B cell (primary cell): ENCODE measurements around the gene ERAP2. TPM values are rescaled to one million over a fixed set of nuclear protein-coding genes. Genes with fewer than 3 reads are reported as not detected.
A peak's percentile ranks its signal among the peaks of the same experiment; 100 is the strongest.
"Not testable (repeated sequence)": the region's sequence is repeated elsewhere in the genome, so short reads cannot be mapped to it uniquely, and the experiment has no call there.

Experiments used
- ATAC-seq: fragments of 200-7000 bp; cut with Tn5 transposase; one replicate; pipeline ENCODE4 v1.10.0; 2021; ENCODE audit warnings: low read depth, mild to moderate bottlenecking, moderate number of reproducible peaks, moderate library complexity
- CTCF ChIA-PET: fragments of 350-600 bp; sonication (Branson Sonifier 250); formaldehyde crosslinking; loops from one replicate; lab custom pipeline; 2021; ENCODE audit warnings: antibody characterized with exemption, inconsistent platforms; lab: Charles Lee
- POLR2A ChIA-PET: fragments of 350-600 bp; sonication (Branson Sonifier 250); formaldehyde crosslinking; loops from one replicate; lab custom pipeline; 2021; ENCODE audit warnings: antibody characterized with exemption; lab: Charles Lee
- DNase-seq: peaks from one replicate; pipeline ENCODE4 v3.0.0; 2013
- H2AFZ ChIP-seq: 2 replicates; pipeline ENCODE4 v1.6.1; 2012; ENCODE audit warnings: mild to moderate bottlenecking, low read depth, low read length; ENCODE audit not compliant: insufficient read depth, poor library complexity, severe bottlenecking
- H3K27ac ChIP-seq, 2 donors: 1 replicate in 1 of 2; 2 replicates in 1 of 2; pipeline ENCODE4 v1.5.1; 2012 to 2013; ENCODE audit warnings: low read length in 2 of 2, mild to moderate bottlenecking in 2 of 2, moderate library complexity in 1 of 2
- H3K27me3 ChIP-seq, 4 experiments: fragments of 200-600 bp in 1 of 4; sonication (generic) in 1 of 4; replicated peaks in 1 of 4; 1 replicate in 2 of 4; 2 replicates in 2 of 4; pipeline versions ENCODE4 v1.6.1 to v1.7.0; 2013 to 2016; ENCODE audit warnings: low read length in 3 of 4, mild to moderate bottlenecking in 2 of 4, mixed read lengths in 1 of 4, moderate library complexity in 1 of 4; ENCODE audit not compliant: insufficient read depth in 4 of 4, control insufficient read depth in 3 of 4; ENCODE audit errors: control extremely low read depth in 1 of 4
- H3K36me3 ChIP-seq, 2 experiments: replicated peaks in 1 of 2; 1 replicate in 1 of 2; 2 replicates in 1 of 2; pipeline versions ENCODE4 v1.6.1 to v1.7.1; 2013; ENCODE audit warnings: low read length in 1 of 2; ENCODE audit not compliant: insufficient read depth in 2 of 2, control insufficient read depth in 1 of 2; ENCODE audit errors: control extremely low read depth in 1 of 2, extremely low read depth in 1 of 2
- H3K4me1 ChIP-seq, 2 donors: fragments of 200-600 bp in 1 of 2; sonication (generic) in 1 of 2; 1 replicate in 1 of 2; 2 replicates in 1 of 2; pipeline versions ENCODE4 v1.5.1 to v1.6.1; 2013 to 2017; ENCODE audit warnings: low read length in 2 of 2; ENCODE audit not compliant: control insufficient read depth in 2 of 2, insufficient read depth in 2 of 2
- H3K4me2 ChIP-seq: replicated peaks from 2 replicates; pipeline ENCODE3; 2012; ENCODE audit warnings: mild to moderate bottlenecking, low read depth, low read length; ENCODE audit not compliant: poor library complexity, severe bottlenecking
- H3K4me3 ChIP-seq, 5 experiments: fragments of 200-600 bp in 1 of 5; sonication (generic) in 1 of 5; 1 replicate in 3 of 5; 2 replicates in 2 of 5; pipeline versions ENCODE4 v1.5.1 to v1.7.0; 2011 to 2016; ENCODE audit warnings: low read length in 4 of 5, mild to moderate bottlenecking in 4 of 5, low read depth in 2 of 5, control low read depth in 1 of 5, moderate library complexity in 1 of 5; ENCODE audit not compliant: insufficient read depth in 1 of 5; ENCODE audit errors: control extremely low read depth in 1 of 5, extremely low read depth in 1 of 5
- H3K79me2 ChIP-seq: fragments of 200-600 bp; sonication (generic); one replicate; pipeline ENCODE4 v1.6.0; 2016; ENCODE audit warnings: low read length; ENCODE audit not compliant: control insufficient read depth, insufficient read depth
- H3K9ac ChIP-seq: fragments of 200-600 bp; sonication (generic); 2 replicates; pipeline ENCODE4 v1.6.1; 2017; ENCODE audit warnings: mild to moderate bottlenecking, low read length, moderate library complexity
- H3K9me3 ChIP-seq, 3 donors: one replicate each; pipeline versions ENCODE4 v1.6.1 to v1.7.1; 2013; ENCODE audit warnings: low read length in 2 of 3; ENCODE audit not compliant: control insufficient read depth in 2 of 3, insufficient read depth in 1 of 3; ENCODE audit errors: control extremely low read depth in 1 of 3
- H4K20me1 ChIP-seq: 2 replicates; pipeline ENCODE4 v1.6.0; 2012; ENCODE audit warnings: mild to moderate bottlenecking, low read length; ENCODE audit not compliant: insufficient read depth, control insufficient read depth, poor library complexity, severe bottlenecking
- H3K27ac Mint-ChIP-seq: one replicate; pipeline ENCODE4 v1.8.0; 2021; ENCODE audit warnings: mixed read lengths
- H3K27me3 Mint-ChIP-seq: one replicate; pipeline ENCODE4 v1.8.0; 2021; ENCODE audit warnings: mixed read lengths
- H3K4me1 Mint-ChIP-seq: one replicate; pipeline ENCODE4 v1.8.0; 2021; ENCODE audit warnings: mixed read lengths
- H3K4me3 Mint-ChIP-seq: one replicate; pipeline ENCODE4 v1.8.0; 2021; ENCODE audit warnings: mixed read lengths
- H3K9me3 Mint-ChIP-seq: one replicate; pipeline ENCODE4 v1.8.0; 2022; ENCODE audit warnings: mixed read lengths; ENCODE audit not compliant: insufficient read depth
- CTCF ChIP-seq: fragments of 200-600 bp; IDR thresholded peaks from one replicate; pipeline ENCODE4 v1.8.0; 2022; ENCODE audit warnings: antibody characterized with exemption, mild to moderate bottlenecking
- EZH2 ChIP-seq: IDR thresholded peaks from 2 replicates; pipeline ENCODE4 v1.6.1; 2012; ENCODE audit warnings: borderline replicate concordance, low read depth, mild to moderate bottlenecking, moderate library complexity, low read length; ENCODE audit not compliant: insufficient read depth, poor library complexity, severe bottlenecking
- WGBS: methylation state at CpG from one replicate; pipeline ENCODE4 v1.1.5; 2013; ENCODE audit warnings: missing lambda C conversion rate; ENCODE audit not compliant: insufficient coverage; 5-methylcytosine and 5-hydroxymethylcytosine counted together
- intact Hi-C: fragments of 100-400 bp; cut with micrococcal nuclease; formaldehyde crosslinking; loops from one replicate; pipeline ENCODE4 v1.10.0; 2022
- polyA plus RNA-seq: library from polyadenylated mRNA; depleted of rRNA; stranded (reverse); fragments of >200 nt; gene quantifications from 2 replicates; pipeline ENCODE4 v1.2.3, GENCODE V29; 2012
- total RNA-seq, 2 donors: library from RNA; stranded (reverse); fragments of 120-200 nt in 1 of 2; gene quantifications; 1 replicate in 1 of 2; 2 replicates in 1 of 2; pipeline versions ENCODE4 v1.2.3 to v1.2.4, GENCODE V29; 2013 to 2022

The ERAP2 gene
- total and polyA plus RNA-seq, 2 donors (not counting 1 experiment from before 2014, with no cell fraction given), result 18.5 to 74.2 TPM

- Histone ChIP-seq H3K9ac (no peak overlapping the region), H3K27ac (no peak overlapping the region), H3K4me2 (no peak overlapping the region), H3K27me3 (no peaks in the 10 kb centered on the region), H2AFZ (no peak overlapping the region), H4K20me1 (no peaks in the 10 kb centered on the region), H3K4me3 (no peak overlapping the region), H3K4me1 (peaks cover 45 to 51% of the 10 kb centered on the region in 2 donors), H3K36me3 (peaks cover 0 to 1% of the 10 kb centered on the region in 2 experiments), H3K9me3 (peaks cover 0 to 4% (median 0%) of the 10 kb centered on the region in 3 donors), H3K79me2 (peaks cover 20% of the 10 kb centered on the region)
- no peak overlapping the region for H3K4me3 Mint-ChIP-seq
- DNase-seq (no peak), ATAC-seq (no peak)
- no peak for TF ChIP-seq CTCF
- TF ChIP-seq EZH2, result no peak
- no peaks in the 10 kb centered on the region for H3K9me3 Mint-ChIP-seq
- ChIA-PET POLR2A (no interaction called here), CTCF (interaction anchor here (1.0 to 4.4 kb wide), 2 partner anchors 61 to 67 kb away, joined by 5 to 24 read pairs; no protein-coding TSS in a partner anchor)
- H3K4me1 Mint-ChIP-seq, result peaks cover 75% of the 10 kb centered on the region
- intact Hi-C loops, result no loop called here
- H3K27me3 Mint-ChIP-seq, result no peaks in the 10 kb centered on the region
- 96% methylated on average over 3 of the region's 3 CpGs for WGBS
- H3K27ac Mint-ChIP-seq, result peak overlapping the region; percentile 44
These were observed 53.8 kb downstream of the ERAP2 start for GRCh38 chr5:96930058-96930457.

GRCh38 chr5:96930589-96930988 lies 54.3 kb downstream of the ERAP2 start:
- WGBS, result 100% methylated on average over 1 of the region's 3 CpGs
- Histone ChIP-seq H3K27me3 (no peaks in the 10 kb centered on the region), H3K4me2 (no peak overlapping the region), H3K4me1 (peaks cover 41 to 46% of the 10 kb centered on the region in 2 donors), H3K27ac (no peak overlapping the region), H3K9me3 (peaks cover 0 to 4% (median 0%) of the 10 kb centered on the region in 3 donors), H3K9ac (no peak overlapping the region), H3K36me3 (peaks cover 0 to 1% of the 10 kb centered on the region in 2 experiments), H3K79me2 (peaks cover 20% of the 10 kb centered on the region), H2AFZ (no peak overlapping the region), H4K20me1 (no peaks in the 10 kb centered on the region), H3K4me3 (no peak overlapping the region)
- TF ChIP-seq CTCF (no peak), EZH2 (no peak)
- peak overlapping the region; percentile 44 for H3K27ac Mint-ChIP-seq
- ATAC-seq, result no peak
- H3K4me1 Mint-ChIP-seq, result peaks cover 70% of the 10 kb centered on the region
- H3K27me3 Mint-ChIP-seq, result no peaks in the 10 kb centered on the region
- CTCF ChIA-PET, result interaction anchor here (0.7 to 4.4 kb wide), 4 partner anchors 19 to 178 kb away, joined by 3 to 24 read pairs (median 4); no protein-coding TSS in a partner anchor
- H3K4me3 Mint-ChIP-seq, result no peak overlapping the region
- DNase-seq, result no peak
- intact Hi-C loops, result no loop called here
- POLR2A ChIA-PET, result no interaction called here
- no peaks in the 10 kb centered on the region for H3K9me3 Mint-ChIP-seq

GRCh38 chr5:96931037-96931436 lies 54.7 kb downstream of the ERAP2 start:
- DNase-seq, ATAC-seq, H3K9me3 Mint-ChIP-seq, intact Hi-C loops, H2AFZ ChIP-seq, POLR2A ChIA-PET, H3K27me3 ChIP-seq, H3K9me3 ChIP-seq, H3K9ac ChIP-seq, H4K20me1 ChIP-seq, H3K36me3 ChIP-seq, H3K4me3 ChIP-seq, H3K27me3 Mint-ChIP-seq: not testable (repeated sequence)
- WGBS, result 100% methylated on average over 2 of the region's 2 CpGs
- peak overlapping the region; percentile 81 for H3K27ac Mint-ChIP-seq
- H3K4me3 Mint-ChIP-seq, result peak overlapping the region; percentile 69
- peaks cover 67% of the 10 kb centered on the region for H3K4me1 Mint-ChIP-seq
- H3K4me1 ChIP-seq, result peaks cover 37 to 43% of the 10 kb centered on the region in 2 donors
- peaks cover 22% of the 10 kb centered on the region for H3K79me2 ChIP-seq
- CTCF ChIA-PET, result interaction anchor here (0.7 to 4.4 kb wide), 5 partner anchors 20 to 179 kb away, joined by 3 to 24 read pairs (median 5); no protein-coding TSS in a partner anchor
- peak overlapping the region; percentile 14 to 88 for H3K27ac ChIP-seq
- peak overlapping the region; percentile 82 for H3K4me2 ChIP-seq
